PC-9 (cell line): Measurements from ENCODE around the gene SCARB1. TPM values are rescaled to one million over a fixed set of nuclear protein-coding genes. Genes with fewer than 3 reads are reported as not detected.

Source experiments
- BruUV-seq: library from RNA; stranded (reverse); fragments of 400-500 nt; replicated peaks from 2 replicates; lab custom pipeline; 2021; lab: Mats Ljungman, UMichigan
- CTCF ChIA-PET: fragments of 300-600 bp; sonication (Branson Sonifier 250); formaldehyde crosslinking; loops from one replicate; lab custom pipeline; 2022; ENCODE audit warnings: antibody characterized with exemption; lab: Charles Lee
- POLR2A ChIA-PET: fragments of 300-600 bp; sonication (Branson Sonifier 250); formaldehyde crosslinking; loops from one replicate; lab custom pipeline; 2022; ENCODE audit warnings: antibody characterized with exemption; ENCODE audit not compliant: unreplicated experiment; lab: Charles Lee
- DNase-seq, 2 experiments: peaks; one replicate each; pipeline versions ENCODE4 v3.0.0 to v3.0.0-alpha.2; 2015 to 2022; ENCODE audit warnings: mixed read lengths in 1 of 2
- H2AFZ ChIP-seq: fragments of 200-600 bp; sonication (generic); 2 replicates; pipeline ENCODE4 v1.8.1; 2017; ENCODE audit warnings: antibody characterized with exemption
- H3F3A ChIP-seq: fragments of 200-600 bp; sonication (generic); 2 replicates; pipeline ENCODE4 v1.8.1; 2017; ENCODE audit warnings: antibody characterized with exemption, mild to moderate bottlenecking, low read depth; ENCODE audit not compliant: insufficient read depth
- H3K27ac ChIP-seq: fragments of 200-600 bp; sonication (generic); 2 replicates; pipeline ENCODE4 v1.6.1; 2016; ENCODE audit warnings: mixed run types
- H3K27me3 ChIP-seq: fragments of 200-600 bp; sonication (generic); 2 replicates; pipeline ENCODE4 v1.6.1; 2016; ENCODE audit warnings: low read depth, mixed run types; ENCODE audit not compliant: insufficient read depth
- H3K36me3 ChIP-seq: fragments of 200-600 bp; sonication (generic); 2 replicates; pipeline ENCODE4 v1.6.1; 2016; ENCODE audit warnings: low read depth, mixed run types
- H3K4me1 ChIP-seq: fragments of 200-600 bp; sonication (generic); replicated peaks from 2 replicates; pipeline ENCODE4 v1.6.1; 2016; ENCODE audit warnings: mixed run types; ENCODE audit not compliant: insufficient read depth
- H3K4me2 ChIP-seq: fragments of 200-600 bp; sonication (generic); 2 replicates; pipeline ENCODE4 v1.6.1; 2017; ENCODE audit warnings: mixed run types
- H3K4me3 ChIP-seq: fragments of 200-600 bp; sonication (generic); 2 replicates; pipeline ENCODE4 v1.6.1; 2016; ENCODE audit warnings: mixed run types
- H3K79me2 ChIP-seq: fragments of 200-600 bp; sonication (generic); 2 replicates; pipeline ENCODE4 v1.6.1; 2017; ENCODE audit warnings: low read depth, mixed run types
- H3K9me2 ChIP-seq: fragments of 200-600 bp; sonication (generic); 2 replicates; pipeline ENCODE4 v1.8.1; 2017; ENCODE audit warnings: mild to moderate bottlenecking; ENCODE audit not compliant: insufficient read depth
- H3K9me3 ChIP-seq: fragments of 200-600 bp; sonication (generic); 2 replicates; pipeline ENCODE4 v1.8.1; 2016; ENCODE audit warnings: low read depth; ENCODE audit not compliant: insufficient read depth
- H4K20me1 ChIP-seq: fragments of 200-600 bp; sonication (generic); 2 replicates; pipeline ENCODE4 v1.8.1; 2017; ENCODE audit not compliant: insufficient read depth
- EZH2 ChIP-seq: fragments of 200-600 bp; sonication (generic); IDR thresholded peaks from 2 replicates; pipeline ENCODE4 v1.8.0; 2017; ENCODE audit warnings: antibody characterized with exemption, low read depth
- intact Hi-C: fragments of 100-400 bp; cut with micrococcal nuclease; formaldehyde crosslinking; loops from one replicate; pipeline ENCODE4 v1.10.0; 2022; ENCODE audit not compliant: unreplicated experiment
- total RNA-seq: library from RNA; stranded (reverse); gene quantifications from 2 replicates; pipeline ENCODE4 v1.2.3, GENCODE V29; 2021
- TF ChIP-seq, protein P1 (sequence below): fragments of 200-600 bp; sonication (generic); conservative IDR thresholded peaks from 2 replicates; pipeline ENCODE4 v1.6.1; 2017; ENCODE audit warnings: mixed run types, antibody characterized with exemption, mild to moderate bottlenecking, moderate library complexity

Gene SCARB1
- total RNA-seq, 1 experiment from 2014 or later = 49.6 TPM

DNA sequence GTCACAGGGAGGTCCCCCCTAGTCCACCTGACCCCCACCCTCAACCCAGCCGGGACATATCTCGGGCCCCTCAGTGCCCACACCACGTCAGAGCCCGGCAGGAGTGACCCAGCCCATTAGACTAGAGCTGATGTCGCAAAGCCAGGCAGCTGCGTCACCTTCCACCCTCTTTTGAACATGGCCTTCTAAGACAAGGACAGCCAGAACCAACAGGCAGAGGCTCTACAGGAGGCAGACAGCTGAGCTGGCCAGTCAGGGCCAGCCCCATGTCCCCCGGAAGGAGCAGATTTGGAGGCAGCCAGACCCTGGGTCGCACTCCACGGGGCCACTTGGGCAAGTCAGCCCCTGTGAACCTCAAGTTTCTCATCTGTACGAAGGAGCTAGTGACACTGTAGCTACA lies 44.1 kb downstream of the SCARB1 start:
- no peak for DNase-seq
- Histone ChIP-seq H3K27ac (no peak overlapping the region), H3K79me2 (no peaks in the 10 kb centered on the region), H3K27me3 (no peaks in the 10 kb centered on the region), H3K9me2 (no peaks in the 10 kb centered on the region), H3K4me3 (no peak overlapping the region), H2AFZ (no peak overlapping the region), H3K4me2 (no peak overlapping the region), H3K36me3 (no peaks in the 10 kb centered on the region), H3K9me3 (no peaks in the 10 kb centered on the region), H4K20me1 (no peaks in the 10 kb centered on the region), H3F3A (no peaks in the 10 kb centered on the region), H3K4me1 (no peaks in the 10 kb centered on the region)
- TF ChIP-seq, protein P1, sequence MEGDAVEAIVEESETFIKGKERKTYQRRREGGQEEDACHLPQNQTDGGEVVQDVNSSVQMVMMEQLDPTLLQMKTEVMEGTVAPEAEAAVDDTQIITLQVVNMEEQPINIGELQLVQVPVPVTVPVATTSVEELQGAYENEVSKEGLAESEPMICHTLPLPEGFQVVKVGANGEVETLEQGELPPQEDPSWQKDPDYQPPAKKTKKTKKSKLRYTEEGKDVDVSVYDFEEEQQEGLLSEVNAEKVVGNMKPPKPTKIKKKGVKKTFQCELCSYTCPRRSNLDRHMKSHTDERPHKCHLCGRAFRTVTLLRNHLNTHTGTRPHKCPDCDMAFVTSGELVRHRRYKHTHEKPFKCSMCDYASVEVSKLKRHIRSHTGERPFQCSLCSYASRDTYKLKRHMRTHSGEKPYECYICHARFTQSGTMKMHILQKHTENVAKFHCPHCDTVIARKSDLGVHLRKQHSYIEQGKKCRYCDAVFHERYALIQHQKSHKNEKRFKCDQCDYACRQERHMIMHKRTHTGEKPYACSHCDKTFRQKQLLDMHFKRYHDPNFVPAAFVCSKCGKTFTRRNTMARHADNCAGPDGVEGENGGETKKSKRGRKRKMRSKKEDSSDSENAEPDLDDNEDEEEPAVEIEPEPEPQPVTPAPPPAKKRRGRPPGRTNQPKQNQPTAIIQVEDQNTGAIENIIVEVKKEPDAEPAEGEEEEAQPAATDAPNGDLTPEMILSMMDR = no peak
- TF ChIP-seq EZH2 = no peak
- ChIA-PET POLR2A (interaction anchor here (0.6 kb wide), 1 partner anchor 844 kb away, joined by 3 read pairs; no protein-coding TSS in a partner anchor), CTCF (no interaction called here)
- no TSS peak for BruUV-seq
- intact Hi-C loops = no loop called here

DNA sequence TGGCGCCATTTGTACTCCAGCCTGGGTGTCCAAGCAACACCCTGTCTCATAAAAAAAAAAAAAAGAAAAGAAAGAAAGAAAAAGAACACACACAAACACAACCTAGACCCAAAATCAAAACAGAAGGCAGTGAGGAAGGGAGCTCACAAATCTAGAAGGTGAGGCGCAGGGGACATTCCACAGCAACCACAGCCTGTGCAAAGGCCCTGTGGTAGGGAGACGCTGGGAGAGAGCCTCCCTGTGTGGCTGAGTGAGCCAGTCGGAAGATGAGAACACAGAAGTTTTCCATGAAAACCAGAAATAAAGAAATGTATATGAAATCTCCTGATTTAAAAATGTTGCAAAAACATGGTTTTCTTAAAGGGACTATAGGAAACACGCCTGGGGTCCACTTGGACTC lies 44.6 kb downstream of the SCARB1 start:
- H3K36me3 ChIP-seq = no peaks in the 10 kb centered on the region
- no peak overlapping the region for H3K4me2 ChIP-seq
- H3K4me1 ChIP-seq = no peaks in the 10 kb centered on the region
- no peak overlapping the region for H3K4me3 ChIP-seq
- BruUV-seq = no TSS peak
- TF ChIP-seq, protein P1 = no peak
- TF ChIP-seq EZH2 = no peak
- ChIA-PET POLR2A (interaction anchor here (0.6 kb wide), 1 partner anchor 843 kb away, joined by 3 read pairs; no protein-coding TSS in a partner anchor), CTCF (interaction anchor here (0.6 kb wide), 1 partner anchor 24 kb away, joined by 4 read pairs; no protein-coding TSS in a partner anchor)
- H3K27ac ChIP-seq = no peak overlapping the region
- no peak for DNase-seq
- intact Hi-C loops = no loop called here
- no peaks in the 10 kb centered on the region for H3K9me3 ChIP-seq
- no peaks in the 10 kb centered on the region for H3K79me2 ChIP-seq
- no peaks in the 10 kb centered on the region for H3F3A ChIP-seq
- H2AFZ ChIP-seq = no peak overlapping the region
- no peaks in the 10 kb centered on the region for H3K9me2 ChIP-seq
- no peaks in the 10 kb centered on the region for H3K27me3 ChIP-seq
- no peaks in the 10 kb centered on the region for H4K20me1 ChIP-seq

GRCh38 chr12:124817076-124818000 lies 46.3 kb downstream of the SCARB1 start:
- Histone ChIP-seq H3K4me2 (no peak overlapping the region), H4K20me1 (no peaks in the 10 kb centered on the region), H3K9me2 (no peaks in the 10 kb centered on the region), H2AFZ (no peak overlapping the region), H3K36me3 (no peaks in the 10 kb centered on the region), H3K4me1 (no peaks in the 10 kb centered on the region), H3K27me3 (no peaks in the 10 kb centered on the region), H3K9me3 (no peaks in the 10 kb centered on the region), H3K27ac (no peak overlapping the region), H3K4me3 (no peak overlapping the region), H3F3A (no peaks in the 10 kb centered on the region), H3K79me2 (no peaks in the 10 kb centered on the region)
- no peak for TF ChIP-seq EZH2
- TF ChIP-seq, protein P1 = no peak
- POLR2A ChIA-PET = no interaction called here
- CTCF ChIA-PET = no interaction called here
- BruUV-seq = no TSS peak
- no peak for DNase-seq
- intact Hi-C loops = no loop called here
